RWPE2 (cell line): ENCODE results near the gene DOK1.
A peak's percentile ranks its signal among the peaks of the same experiment; 100 is the strongest.

ENCODE experiments used
- ATAC-seq: fragments of 200-7000 bp; cut with Tn5 transposase; 3 replicates; pipeline ENCODE4 v1.9.1; 2021; ENCODE audit warnings: low read depth
- DNase-seq: peaks from one replicate; pipeline ENCODE4 v3.0.0-alpha.2; 2020; ENCODE audit warnings: low spot score
- H3K27ac ChIP-seq: fragments of 450-650 bp; 2 replicates; pipeline ENCODE4 v1.5.1; 2017; ENCODE audit warnings: mild to moderate bottlenecking; ENCODE audit not compliant: poor library complexity, severe bottlenecking
- H3K27me3 ChIP-seq: fragments of 250-450 bp; sonication (Bioruptor Pico); 2 replicates; pipeline ENCODE4 v1.5.1; 2021; ENCODE audit warnings: mild to moderate bottlenecking, moderate library complexity; ENCODE audit not compliant: insufficient read depth, poor library complexity, severe bottlenecking
- H3K36me3 ChIP-seq: fragments of 250-450 bp; sonication (Bioruptor Pico); 2 replicates; pipeline ENCODE4 v1.5.1; 2020; ENCODE audit warnings: low read depth, mild to moderate bottlenecking, moderate library complexity
- H3K4me1 ChIP-seq: fragments of 250-450 bp; sonication (Bioruptor Pico); 2 replicates; pipeline ENCODE4 v1.5.1; 2021; ENCODE audit warnings: mild to moderate bottlenecking, moderate library complexity; ENCODE audit not compliant: insufficient read depth, poor library complexity, severe bottlenecking
- H3K4me3 ChIP-seq: fragments of 250-450 bp; sonication (Bioruptor Pico); 2 replicates; pipeline ENCODE4 v1.5.1; 2021; ENCODE audit warnings: mild to moderate bottlenecking, moderate library complexity; ENCODE audit not compliant: severe bottlenecking
- H3K9me3 ChIP-seq: fragments of 250-450 bp; sonication (Bioruptor Pico); 2 replicates; pipeline ENCODE4 v1.5.1; 2021; ENCODE audit warnings: mild to moderate bottlenecking, moderate library complexity; ENCODE audit not compliant: severe bottlenecking
- TF ChIP-seq, protein P1 (sequence below): fragments of 450-650 bp; IDR thresholded peaks from one replicate; pipeline ENCODE4 v1.5.1; 2017; ENCODE audit warnings: mild to moderate bottlenecking, moderate library complexity; ENCODE audit not compliant: poor library complexity, severe bottlenecking

Gene DOK1

DNA sequence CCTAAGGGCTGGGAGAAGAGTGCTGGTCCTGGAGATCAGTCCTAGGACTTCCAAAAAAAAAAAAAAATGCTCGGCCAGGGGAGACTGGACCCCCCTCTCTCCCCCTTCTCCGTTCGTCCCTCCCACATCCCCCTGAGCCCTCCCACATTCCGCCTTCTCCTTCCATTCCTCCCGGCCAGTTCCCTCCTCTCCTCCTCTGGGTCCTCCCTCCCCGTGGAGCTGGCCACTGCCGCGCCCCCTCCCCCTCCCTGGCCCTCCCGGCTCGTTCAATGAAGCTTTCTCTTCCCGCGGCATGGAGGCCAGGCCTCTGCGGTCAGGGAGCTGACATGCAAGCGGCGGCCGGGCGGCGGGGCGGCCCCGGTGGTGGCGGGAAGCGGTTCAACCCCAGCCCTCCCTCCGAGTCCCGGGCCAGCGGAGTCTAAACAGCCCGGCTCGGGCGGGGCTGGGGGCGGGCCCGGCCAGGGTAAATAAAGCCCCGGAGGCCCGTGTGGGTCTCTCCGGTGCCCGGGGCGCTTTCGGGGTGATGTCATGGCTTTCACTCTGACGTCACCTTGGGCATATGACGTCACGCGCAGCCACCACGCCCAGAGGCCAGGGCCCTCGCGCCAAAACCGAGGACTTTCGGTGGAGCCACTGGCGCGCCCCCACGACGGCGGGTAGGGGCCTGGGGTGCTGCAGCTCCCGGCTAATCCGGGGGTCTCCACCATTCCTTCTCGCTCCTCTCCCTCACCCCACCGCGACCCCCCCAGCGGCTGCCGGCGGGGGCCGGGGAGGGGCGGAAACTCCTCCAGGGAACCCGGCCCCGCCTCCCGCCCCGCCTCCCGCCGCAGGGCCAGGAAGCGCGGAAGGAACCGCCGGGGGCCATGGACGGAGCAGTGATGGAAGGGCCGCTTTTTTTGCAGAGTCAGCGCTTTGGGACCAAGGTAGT is at the start of gene DOK1, which contains the start of gene LOXL3:
TSS of gene DOK1 (plus strand) at position 829 of the 928 bp plus-strand sequence. CDS start at position 864, 35 bp downstream.
TSS of gene LOXL3 (minus strand) at position 51 of the 928 bp plus-strand sequence. CDS start 1,308 bp downstream, outside the sequence.
- peak; percentile 66 for ATAC-seq
- H3K4me3 ChIP-seq = peak within 1 kb of the TSS; percentile 64

DNA sequence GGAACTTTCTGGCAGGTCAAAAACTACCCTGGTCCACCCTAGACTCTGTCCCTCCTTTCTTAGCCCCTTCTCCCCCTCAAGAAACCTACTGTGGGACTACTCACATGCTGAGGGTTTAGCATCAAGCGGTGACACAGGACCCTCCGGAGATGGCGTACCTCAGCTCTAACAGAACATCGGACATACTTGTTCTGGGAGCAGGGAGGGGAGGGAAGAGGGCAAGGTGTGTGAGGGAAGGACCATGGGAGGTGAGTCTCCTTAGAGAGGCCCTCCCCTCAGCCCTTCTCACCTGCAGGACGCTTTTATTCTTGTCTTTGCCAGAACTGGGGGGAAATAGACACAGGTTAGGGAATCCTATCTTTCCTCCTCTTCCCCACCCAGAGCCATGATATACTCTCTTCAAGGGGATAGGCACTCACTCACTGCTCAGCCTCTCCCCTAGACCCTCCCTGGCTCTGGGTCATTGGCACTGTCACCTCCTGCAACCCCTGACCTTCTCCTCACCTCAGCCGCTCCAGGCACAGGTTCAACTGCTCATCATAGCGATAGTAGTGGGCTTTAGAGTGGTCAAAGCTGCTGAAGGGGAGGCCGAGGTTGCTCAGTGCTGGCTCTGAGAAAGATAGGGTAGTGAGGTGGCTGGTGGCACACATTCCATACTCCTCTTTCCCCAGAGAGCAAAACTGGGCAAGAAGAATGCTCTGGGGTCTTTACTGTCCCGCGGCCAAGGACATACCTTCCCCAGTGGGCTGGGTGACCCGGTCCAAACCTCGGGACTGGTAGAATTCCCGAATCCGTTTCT is 48.9 kb upstream of the DOK1 start:
- DNase-seq = peak; percentile 33
- Histone ChIP-seq H3K4me3 (no peak overlapping the region), H3K9me3 (no peaks in the 10 kb centered on the region), H3K36me3 (peaks cover 19% of the 10 kb centered on the region), H3K27me3 (no peaks in the 10 kb centered on the region), H3K4me1 (peaks cover 5% of the 10 kb centered on the region), H3K27ac (peak overlapping the region; percentile 83)
- TF ChIP-seq, protein P1, sequence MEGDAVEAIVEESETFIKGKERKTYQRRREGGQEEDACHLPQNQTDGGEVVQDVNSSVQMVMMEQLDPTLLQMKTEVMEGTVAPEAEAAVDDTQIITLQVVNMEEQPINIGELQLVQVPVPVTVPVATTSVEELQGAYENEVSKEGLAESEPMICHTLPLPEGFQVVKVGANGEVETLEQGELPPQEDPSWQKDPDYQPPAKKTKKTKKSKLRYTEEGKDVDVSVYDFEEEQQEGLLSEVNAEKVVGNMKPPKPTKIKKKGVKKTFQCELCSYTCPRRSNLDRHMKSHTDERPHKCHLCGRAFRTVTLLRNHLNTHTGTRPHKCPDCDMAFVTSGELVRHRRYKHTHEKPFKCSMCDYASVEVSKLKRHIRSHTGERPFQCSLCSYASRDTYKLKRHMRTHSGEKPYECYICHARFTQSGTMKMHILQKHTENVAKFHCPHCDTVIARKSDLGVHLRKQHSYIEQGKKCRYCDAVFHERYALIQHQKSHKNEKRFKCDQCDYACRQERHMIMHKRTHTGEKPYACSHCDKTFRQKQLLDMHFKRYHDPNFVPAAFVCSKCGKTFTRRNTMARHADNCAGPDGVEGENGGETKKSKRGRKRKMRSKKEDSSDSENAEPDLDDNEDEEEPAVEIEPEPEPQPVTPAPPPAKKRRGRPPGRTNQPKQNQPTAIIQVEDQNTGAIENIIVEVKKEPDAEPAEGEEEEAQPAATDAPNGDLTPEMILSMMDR = no peak
- no peak for ATAC-seq

More for the DNA sequence above, at the start of gene DOK1, which contains the start of gene LOXL3:
- no peaks in the 10 kb centered on the region for H3K27me3 ChIP-seq
- no peak within 1 kb of the TSS for H3K27ac ChIP-seq
- DNase-seq = no peak
- H3K36me3 ChIP-seq = no peaks in the 10 kb centered on the region
- H3K9me3 ChIP-seq = no peaks in the 10 kb centered on the region
- peaks cover 6% of the 10 kb centered on the region for H3K4me1 ChIP-seq
- TF ChIP-seq, protein P1 = no peak

- Histone ChIP-seq H3K36me3 (peaks cover 19% of the 10 kb centered on the region), H3K4me1 (peaks cover 5% of the 10 kb centered on the region), H3K27ac (peak within 1 kb of the TSS; percentile 83), H3K27me3 (peaks cover 10% of the 10 kb centered on the region), H3K4me3 (peak within 1 kb of the TSS; percentile 93), H3K9me3 (no peaks in the 10 kb centered on the region)
- TF ChIP-seq, protein P1 = peak; percentile 79
- ATAC-seq = peak; percentile 88
- peak; percentile 97 for DNase-seq
Observed at GRCh38 chr2:74507145-74507925, 47.2 kb upstream of the DOK1 start, which contains the start of gene PCGF1. PCGF1 (minus strand) TSS chr2:74507695; CDS start chr2:74507668, 27 bp downstream.

DNA sequence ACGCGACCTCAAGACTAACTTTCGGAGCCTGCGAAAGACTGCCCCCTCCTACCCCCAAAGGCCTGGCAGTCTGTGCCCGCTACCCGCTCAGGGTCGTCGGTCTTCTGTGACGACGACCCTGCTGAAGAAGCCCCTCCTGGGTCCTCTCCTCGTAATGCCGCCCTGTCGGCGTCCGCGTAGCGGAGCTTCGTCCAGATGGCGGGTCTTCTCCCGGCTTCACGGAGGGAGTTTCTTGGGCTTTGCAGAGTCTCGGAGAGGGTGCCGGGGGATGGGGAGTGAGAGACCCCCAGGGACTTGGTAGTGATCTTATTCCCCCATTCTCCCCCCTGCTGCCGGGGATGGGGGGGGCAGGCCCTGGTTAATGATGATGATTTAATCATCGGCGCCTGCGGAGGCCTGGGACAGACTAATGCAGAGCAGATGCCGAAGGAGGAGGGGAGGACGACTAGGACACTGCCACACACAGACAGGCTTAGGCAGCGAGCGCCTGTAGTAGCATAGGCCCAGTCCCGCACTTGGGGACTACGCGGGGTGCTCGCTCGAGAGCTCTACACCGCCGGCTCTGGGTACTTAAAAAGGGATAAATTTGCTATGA is 46.5 kb upstream of the DOK1 start:
- ATAC-seq (peak; percentile 26; the same call in 2 of the 3 replicates), DNase-seq (peak; percentile 24)
- peaks cover 17% of the 10 kb centered on the region for H3K27me3 ChIP-seq

More for the DNA sequence above, 46.5 kb upstream of the DOK1 start:
- H3K36me3 ChIP-seq = peaks cover 19% of the 10 kb centered on the region
- peak overlapping the region; percentile 93 for H3K4me3 ChIP-seq
- H3K9me3 ChIP-seq = no peaks in the 10 kb centered on the region
- peaks cover 5% of the 10 kb centered on the region for H3K4me1 ChIP-seq
- TF ChIP-seq, protein P1 = no peak
- H3K27ac ChIP-seq = peak overlapping the region; percentile 83
